NB4 (cell line): ENCODE data around the gene TNS4.

ENCODE experiments used
- DNase-seq: peaks from one replicate; pipeline ENCODE4 v3.0.0; 2010; ENCODE audit warnings: low read depth
- H3K4me3 ChIP-seq: one replicate; pipeline ENCODE4 v1.5.1; 2011; ENCODE audit warnings: mild to moderate bottlenecking, low read depth, low read length, moderate library complexity
- MAX ChIP-seq: IDR thresholded peaks from 2 replicates; pipeline ENCODE4 v1.6.1; 2011; ENCODE audit warnings: low read depth, low read length
- MYC ChIP-seq: IDR thresholded peaks from 2 replicates; pipeline ENCODE4 v1.6.1; 2011; ENCODE audit warnings: low read depth, low read length
- POLR2A ChIP-seq: IDR thresholded peaks from 2 replicates; pipeline ENCODE4 v1.6.1; 2011; ENCODE audit warnings: mild to moderate bottlenecking; ENCODE audit not compliant: insufficient read length; ENCODE audit errors: extremely low read depth
- TF ChIP-seq, protein P1 (sequence below): IDR thresholded peaks from one replicate; pipeline ENCODE4 v1.5.1; 2012; ENCODE audit warnings: low read depth, low read length

The TNS4 gene

DNA sequence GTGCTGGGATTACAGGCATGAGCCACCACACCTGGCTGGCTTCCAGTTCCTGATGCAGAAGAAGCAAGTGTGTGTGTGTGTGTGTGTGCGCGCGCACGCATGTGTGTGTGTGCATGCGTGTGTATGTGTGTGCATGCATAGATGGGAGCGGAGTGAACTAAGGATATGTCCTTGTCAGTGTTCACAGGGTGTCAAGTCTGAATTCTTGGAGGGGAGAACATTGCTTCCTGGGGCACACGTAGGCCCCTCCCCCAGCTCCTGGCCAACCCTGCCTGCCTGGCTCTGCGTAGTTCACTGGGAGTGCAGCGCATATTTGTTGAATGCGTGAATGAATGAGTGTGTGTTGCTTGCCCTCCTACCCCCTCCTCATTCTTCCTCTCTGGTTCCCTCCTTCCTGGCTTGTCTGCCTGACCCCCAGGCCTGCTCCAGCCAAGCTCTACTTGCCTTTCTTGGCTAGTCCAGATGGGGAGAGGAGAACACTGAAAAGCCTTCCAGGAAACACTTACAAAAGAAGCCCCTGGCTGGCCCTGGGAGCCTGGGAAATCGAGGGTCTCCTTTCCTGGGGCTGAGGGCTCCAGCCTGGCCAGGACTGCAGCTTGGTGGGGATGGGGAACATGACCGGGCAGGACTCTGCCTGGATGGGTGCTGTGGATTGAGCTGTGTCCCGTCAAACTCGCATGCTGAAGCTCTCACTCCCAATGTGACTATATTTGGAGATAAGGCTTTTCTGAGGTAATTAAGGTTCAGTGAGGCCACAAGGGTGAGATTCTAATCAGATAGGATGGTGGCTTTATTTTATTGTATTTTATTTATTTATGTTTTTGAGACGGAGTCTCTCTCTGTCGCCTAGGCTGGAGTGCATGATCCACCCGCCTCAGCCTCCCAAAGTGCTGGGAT is 30.2 kb downstream of the TNS4 start:
- H3K4me3 ChIP-seq: no peak overlapping the region
- DNase-seq: no peak
- no peak for TF ChIP-seq MAX
- TF ChIP-seq POLR2A: no peak
- TF ChIP-seq, protein P1, sequence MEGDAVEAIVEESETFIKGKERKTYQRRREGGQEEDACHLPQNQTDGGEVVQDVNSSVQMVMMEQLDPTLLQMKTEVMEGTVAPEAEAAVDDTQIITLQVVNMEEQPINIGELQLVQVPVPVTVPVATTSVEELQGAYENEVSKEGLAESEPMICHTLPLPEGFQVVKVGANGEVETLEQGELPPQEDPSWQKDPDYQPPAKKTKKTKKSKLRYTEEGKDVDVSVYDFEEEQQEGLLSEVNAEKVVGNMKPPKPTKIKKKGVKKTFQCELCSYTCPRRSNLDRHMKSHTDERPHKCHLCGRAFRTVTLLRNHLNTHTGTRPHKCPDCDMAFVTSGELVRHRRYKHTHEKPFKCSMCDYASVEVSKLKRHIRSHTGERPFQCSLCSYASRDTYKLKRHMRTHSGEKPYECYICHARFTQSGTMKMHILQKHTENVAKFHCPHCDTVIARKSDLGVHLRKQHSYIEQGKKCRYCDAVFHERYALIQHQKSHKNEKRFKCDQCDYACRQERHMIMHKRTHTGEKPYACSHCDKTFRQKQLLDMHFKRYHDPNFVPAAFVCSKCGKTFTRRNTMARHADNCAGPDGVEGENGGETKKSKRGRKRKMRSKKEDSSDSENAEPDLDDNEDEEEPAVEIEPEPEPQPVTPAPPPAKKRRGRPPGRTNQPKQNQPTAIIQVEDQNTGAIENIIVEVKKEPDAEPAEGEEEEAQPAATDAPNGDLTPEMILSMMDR: no peak
- TF ChIP-seq MYC: no peak

DNA sequence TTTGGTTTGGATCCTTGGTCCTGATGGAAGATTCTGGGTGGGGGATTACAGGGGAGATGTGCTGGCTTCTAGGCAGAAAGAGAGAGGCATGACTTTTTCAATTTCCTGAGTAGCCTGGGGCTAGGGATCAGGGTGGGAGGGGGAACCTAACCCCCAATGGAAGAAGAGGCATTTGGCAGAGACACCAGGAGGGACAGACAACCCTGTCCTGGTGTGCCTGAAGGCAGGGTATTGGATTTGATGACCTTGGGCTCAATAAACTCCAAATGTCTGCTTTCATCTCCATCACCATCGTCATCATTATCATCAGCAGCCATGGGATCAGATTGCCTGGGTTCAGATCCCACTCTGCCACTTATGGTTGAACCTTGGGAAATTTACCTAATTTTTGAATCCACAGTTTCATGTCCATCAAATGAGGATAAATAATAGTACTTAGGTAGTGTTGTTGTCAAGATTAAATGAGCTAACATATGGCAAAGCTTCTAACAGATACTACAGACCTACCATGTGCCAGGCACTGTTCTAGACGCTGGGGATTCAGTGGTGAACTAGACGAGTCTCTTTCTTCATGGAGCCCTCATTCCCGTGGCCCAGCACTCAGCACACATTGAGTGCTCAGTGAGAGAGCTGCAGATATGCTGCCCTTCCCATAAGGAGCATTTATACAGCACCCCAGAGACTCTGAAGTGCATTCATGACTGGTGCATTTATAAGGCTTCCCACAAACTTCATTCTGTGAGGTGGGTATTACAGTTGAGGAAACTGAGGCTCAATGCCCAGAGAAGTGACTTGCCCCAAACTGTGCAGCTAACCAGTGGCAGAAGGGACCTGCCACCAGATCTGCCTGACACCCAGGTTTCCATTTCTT is 31.4 kb downstream of the TNS4 start:
- H3K4me3 ChIP-seq: no peak overlapping the region
- no peak for TF ChIP-seq MYC
- TF ChIP-seq, protein P1: no peak
- TF ChIP-seq MAX: no peak
- no peak for TF ChIP-seq POLR2A
- no peak for DNase-seq

DNA sequence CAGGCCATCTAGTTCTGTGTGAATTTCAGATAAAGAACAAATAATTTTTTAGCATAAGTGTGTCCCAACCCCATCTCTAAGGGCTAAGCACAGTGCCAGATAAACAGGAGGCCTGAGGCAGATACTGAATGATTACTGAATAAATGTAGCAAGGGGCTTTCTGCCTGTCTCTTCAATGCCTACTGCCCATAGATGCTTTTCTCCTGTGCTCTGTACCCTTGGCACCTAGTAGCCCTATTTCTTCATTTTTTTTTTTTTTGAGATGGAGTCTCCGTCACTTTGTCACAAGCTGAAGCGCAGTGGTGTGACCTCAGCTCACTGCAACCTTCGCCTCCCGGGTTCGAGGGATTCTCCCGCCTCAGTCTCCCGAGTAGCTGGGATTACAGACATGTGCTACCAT is 32.9 kb downstream of the TNS4 start:
- no peak for TF ChIP-seq POLR2A
- TF ChIP-seq MYC: no peak
- TF ChIP-seq, protein P1: no peak
- no peak for TF ChIP-seq MAX
- no peak for DNase-seq
- no peak overlapping the region for H3K4me3 ChIP-seq

DNA sequence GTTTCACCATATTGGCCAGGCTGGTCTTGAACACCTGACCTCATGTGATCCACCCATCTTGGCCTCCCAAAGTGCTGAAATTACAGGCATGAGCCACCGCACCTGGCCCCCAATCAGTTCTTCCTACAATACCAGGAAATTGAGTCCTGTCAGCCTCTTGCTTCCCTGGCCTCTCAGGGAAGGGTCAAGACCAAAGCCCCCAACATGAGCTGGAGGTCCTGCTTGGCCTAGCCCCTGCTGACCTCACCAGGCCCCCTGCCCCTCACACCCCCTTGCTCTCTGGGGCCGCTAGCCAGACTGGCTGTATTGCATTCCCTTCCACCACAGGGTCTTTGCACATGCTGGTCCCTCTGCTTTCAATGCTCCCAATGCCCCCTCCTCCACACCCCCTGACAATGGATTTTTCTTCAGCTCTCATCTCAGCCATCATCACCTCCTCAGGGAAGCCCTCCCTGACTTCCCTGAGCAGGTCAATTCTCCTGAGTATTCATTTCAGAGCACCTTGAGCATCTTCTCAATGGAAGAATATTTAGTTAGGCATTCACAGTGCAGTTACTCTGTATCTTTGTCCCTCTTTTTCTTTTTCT is 34.0 kb downstream of the TNS4 start:
- TF ChIP-seq, protein P1: no peak
- no peak for TF ChIP-seq MYC
- DNase-seq: no peak
- no peak overlapping the region for H3K4me3 ChIP-seq

GRCh38 chr17:40466298-40466971 is 35.0 kb downstream of the TNS4 start:
- TF ChIP-seq MYC (no peak), MAX (no peak), POLR2A (no peak)
- TF ChIP-seq, protein P1: no peak
- H3K4me3 ChIP-seq: no peak overlapping the region
- DNase-seq: no peak
